Psoas muscle (tissue), 8 donors: ENCODE measurements around the gene HDAC8. TPM values are rescaled to one million over a fixed set of nuclear protein-coding genes. Genes with fewer than 3 reads are reported as not detected.
A peak's percentile ranks its signal among the peaks of the same experiment; 100 is the strongest.

ENCODE experiments used
- ATAC-seq, 4 donors: fragments of 200-7000 bp; cut with Tn5 transposase; one replicate each; pipeline ENCODE4 v1.9.1; 2020; ENCODE audit warnings: moderate library complexity in 3 of 4, mild to moderate bottlenecking in 2 of 4
- DNase-seq, 2 donors: peaks; one replicate each; pipeline ENCODE4 v3.0.0-alpha.2; 2020
- H3K27ac ChIP-seq: fragments of 200-600 bp; one replicate; pipeline ENCODE4 v1.8.0; 2022
- H3K27me3 ChIP-seq, 3 donors: fragments of 200-600 bp in 1 of 3; one replicate each; pipeline versions ENCODE4 v1.6.1 to v1.8.0; 2013 to 2022; ENCODE audit warnings: low read length in 2 of 3, mild to moderate bottlenecking in 2 of 3, moderate library complexity in 1 of 3; ENCODE audit not compliant: insufficient read depth in 3 of 3
- H3K36me3 ChIP-seq, 2 donors: fragments of 200-600 bp in 1 of 2; one replicate each; pipeline versions ENCODE4 v1.6.1 to v1.8.0; 2013 to 2022; ENCODE audit warnings: low read depth in 1 of 2, mild to moderate bottlenecking in 1 of 2, moderate library complexity in 1 of 2; ENCODE audit not compliant: insufficient read depth in 1 of 2
- H3K4me1 ChIP-seq: fragments of 200-600 bp; one replicate; pipeline ENCODE4 v1.8.0; 2022
- H3K4me3 ChIP-seq: fragments of 200-600 bp; one replicate; pipeline ENCODE4 v1.8.0; 2022; ENCODE audit warnings: mild to moderate bottlenecking
- H3K9me3 ChIP-seq: fragments of 200-600 bp; one replicate; pipeline ENCODE4 v1.8.0; 2022
- CTCF ChIP-seq: fragments of 200-600 bp; IDR thresholded peaks from one replicate; pipeline ENCODE4 v1.8.0; 2022; ENCODE audit warnings: antibody characterized with exemption
- WGBS, 3 donors: extraction: QIAGEN DNeasy Blood & Tissue Kit; methylation state at CpG; one replicate each; pipeline versions ENCODE4 v1.1.6 to v1.1.7; 2013; 5-methylcytosine and 5-hydroxymethylcytosine counted together
- intact Hi-C, 2 donors: fragments of 100-400 bp; cut with DNase I; formaldehyde crosslinking; loops; one replicate each; pipeline versions ENCODE4 v1.11.0 to v1.14.2; 2022
- polyA plus RNA-seq, 3 donors: library from polyadenylated mRNA; stranded (reverse); fragments of 200-250 nt; gene quantifications; one replicate each; pipeline ENCODE4 v1.2.3, GENCODE V29; 2013
- total RNA-seq, 4 donors: library from RNA; stranded (reverse); fragmentation: NEBNext Ultra II Directional in 2 of 4; extraction: Animal tissue kit (Norgen Biotek cat#: 25700) in 2 of 4; gene quantifications; one replicate each; pipeline versions ENCODE4 v1.2.1 to v1.2.4, GENCODE V29; 2021 to 2023
- donor health status: healthy with polysubstance abuse.
- donor health status: DM: no; HTN: no; CAD: no; lungs with moderate emphysema.
- donor health status: Bipolar disorder and iron deficiency.
- donor health status: healthy.
- donor health status: DM: yes; HTN: yes; CAD: no.
- donor health status: DM: no; HTN: no; CAD: no.
- donor health status: DM: no; HTN: no; CAD: no.
- donor health status: DM: yes; HTN: yes; CAD: no.

HDAC8 gene
- total and polyA plus RNA-seq, 7 donors = 5.8 to 17.5 (median 10.8) TPM

DNA sequence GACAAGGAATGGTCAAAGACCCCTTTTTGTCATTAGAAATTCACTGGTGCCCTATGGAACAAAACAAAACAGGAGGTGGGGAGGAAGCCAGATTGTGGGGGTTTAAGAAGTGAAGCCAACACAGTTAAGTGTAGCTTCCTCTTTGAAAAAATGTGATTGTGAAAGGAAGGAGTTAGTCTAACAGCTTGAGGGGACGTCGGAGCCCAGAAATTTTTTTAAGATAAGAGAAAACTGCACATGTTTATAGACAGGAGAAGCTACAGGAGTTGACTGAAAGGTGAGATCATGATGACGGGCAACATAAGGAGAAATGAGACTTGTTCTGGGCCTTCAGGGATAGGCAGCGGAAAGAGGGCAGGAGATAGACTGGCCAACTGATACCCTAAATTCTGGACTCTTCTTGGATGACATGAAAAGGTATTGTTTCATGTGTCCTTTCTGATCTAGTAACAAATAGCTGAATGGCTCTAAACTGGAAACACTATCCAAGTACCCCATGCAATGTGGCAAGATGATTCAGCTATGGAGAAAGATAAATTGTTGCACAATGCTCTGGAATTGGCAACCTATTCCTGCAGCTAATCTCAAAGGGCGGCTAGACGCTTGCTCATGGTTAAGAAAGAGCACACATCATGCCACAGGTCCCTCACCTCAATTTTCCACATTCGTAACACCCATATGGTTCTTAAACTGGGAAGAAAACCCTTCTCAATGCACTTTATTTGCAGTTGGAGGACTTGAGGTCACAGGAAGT is 3.7 kb upstream of the HDAC8 start:
- TF ChIP-seq CTCF = no peak
- H3K27me3 ChIP-seq = peaks cover 0 to 10% (median 0%) of the 10 kb centered on the region in 3 donors
- H3K27ac ChIP-seq = no peak overlapping the region
- DNase-seq (no peak), ATAC-seq (peak; percentile 47 to 75 (median 70))
- WGBS, 3 donors = 69 to 83% (median 70%) methylated on average over 7 of the region's 7 CpGs
- no peaks in the 10 kb centered on the region for H3K9me3 ChIP-seq
- no peak overlapping the region for H3K4me3 ChIP-seq
- peaks cover 0 to 16% of the 10 kb centered on the region in 2 donors for H3K36me3 ChIP-seq
- intact Hi-C loops = no loop called here
- no peaks in the 10 kb centered on the region for H3K4me1 ChIP-seq

GRCh38 chrX:72573158-72573511 is 492 bp upstream of the HDAC8 start:
- intact Hi-C loops = no loop called here
- DNase-seq (no peak), ATAC-seq (peak in 2 of 4 donors; percentile 3 to 18)
- Histone ChIP-seq H3K9me3 (no peaks in the 10 kb centered on the region), H3K27ac (peak overlapping the region; percentile 77), H3K4me1 (no peaks in the 10 kb centered on the region), H3K36me3 (peaks cover 0 to 17% of the 10 kb centered on the region in 2 donors), H3K27me3 (peaks cover 0 to 4% (median 0%) of the 10 kb centered on the region in 3 donors), H3K4me3 (peak overlapping the region; percentile 68)
- TF ChIP-seq CTCF = no peak
- 0 to 14% (median 0%) methylated on average over 7 of the region's 7 CpGs for WGBS, 3 donors

GRCh38 chrX:72569786-72570185 is 2.9 kb downstream of the HDAC8 start:
- intact Hi-C loops = no loop called here

GRCh38 chrX:72568406-72569092 is 4.1 kb downstream of the HDAC8 start:
- ATAC-seq = peak; percentile 26 to 48 (median 38)
- intact Hi-C loops = no loop called here

More at GRCh38 chrX:72569786-72570185, 2.9 kb downstream of the HDAC8 start:
- H3K36me3 ChIP-seq = peaks cover 0 to 49% of the 10 kb centered on the region in 2 donors
- DNase-seq = no peak
- WGBS, 3 donors = 60 to 75% (median 69%) methylated on average over 2 of the region's 2 CpGs
- no peak overlapping the region for H3K27ac ChIP-seq
- no peak overlapping the region for H3K4me3 ChIP-seq
- no peak for ATAC-seq
- H3K4me1 ChIP-seq = no peaks in the 10 kb centered on the region
- TF ChIP-seq CTCF = no peak
- H3K9me3 ChIP-seq = no peaks in the 10 kb centered on the region
- H3K27me3 ChIP-seq = no peaks in the 10 kb centered on the region

More at GRCh38 chrX:72568406-72569092, 4.1 kb downstream of the HDAC8 start:
- H3K36me3 ChIP-seq = peaks cover 0 to 61% of the 10 kb centered on the region in 2 donors
- H3K4me3 ChIP-seq = no peak overlapping the region
- 71 to 76% (median 73%) methylated on average over 6 of the region's 6 CpGs for WGBS, 3 donors
- H3K27me3 ChIP-seq = no peaks in the 10 kb centered on the region
- H3K27ac ChIP-seq = no peak overlapping the region
- TF ChIP-seq CTCF = no peak
- no peaks in the 10 kb centered on the region for H3K9me3 ChIP-seq
- no peaks in the 10 kb centered on the region for H3K4me1 ChIP-seq
- no peak for DNase-seq
